ENCODE results near the gene KCNJ12.

KCNJ12 gene

GRCh38 chr17:21365016-21365415 lies 11.1 kb upstream of the KCNJ12 start:
- DNase-seq (ENCODE audit: low spot score): no peak
- no peak for FAIRE-seq

GRCh38 chr17:21368545-21369246 lies 7.5 kb upstream of the KCNJ12 start:
- FAIRE-seq: no peak
- peak; percentile 31 for DNase-seq (ENCODE audit: low spot score)

- FAIRE-seq: no peak
These were observed 6.8 kb upstream of the KCNJ12 start for GRCh38 chr17:21369395-21369794.

GRCh38 chr17:21370430-21370829 lies 5.7 kb upstream of the KCNJ12 start:
- FAIRE-seq (no peak), DNase-seq (ENCODE audit: low spot score) (no peak)

More at GRCh38 chr17:21369395-21369794, 6.8 kb upstream of the KCNJ12 start:
- no peak for DNase-seq (ENCODE audit: low spot score)

- no peak for DNase-seq (ENCODE audit: low spot score)
- no peak for FAIRE-seq
These were observed 4.6 kb upstream of the KCNJ12 start for GRCh38 chr17:21371511-21372081.

GRCh38 chr17:21372256-21372954 lies 3.8 kb upstream of the KCNJ12 start:
- FAIRE-seq (peak; percentile 58), DNase-seq (ENCODE audit: low spot score) (no peak)

GRCh38 chr17:21373036-21373435 lies 3.1 kb upstream of the KCNJ12 start:
- DNase-seq (ENCODE audit: low spot score) (no peak), FAIRE-seq (no peak)

- FAIRE-seq: no peak
- no peak for DNase-seq (ENCODE audit: low spot score)
These were observed 2.3 kb upstream of the KCNJ12 start for GRCh38 chr17:21373696-21374440.

- FAIRE-seq (no peak), DNase-seq (ENCODE audit: low spot score) (no peak)
These were observed 1.6 kb upstream of the KCNJ12 start for GRCh38 chr17:21374441-21375161.

- DNase-seq (ENCODE audit: low spot score) (no peak), FAIRE-seq (no peak)
These were observed 996 bp upstream of the KCNJ12 start for GRCh38 chr17:21375162-21375560.

GRCh38 chr17:21375757-21376080 lies 438 bp upstream of the KCNJ12 start:
- no peak for DNase-seq (ENCODE audit: low spot score)
- FAIRE-seq: peak; percentile 55

- DNase-seq (ENCODE audit: low spot score) (no peak), FAIRE-seq (no peak)
These were observed 868 bp downstream of the KCNJ12 start for GRCh38 chr17:21376759-21377690.

- FAIRE-seq: no peak
- DNase-seq (ENCODE audit: low spot score): no peak
These were observed 1.7 kb downstream of the KCNJ12 start for GRCh38 chr17:21377705-21378396.

GRCh38 chr17:21378553-21378952 lies 2.4 kb downstream of the KCNJ12 start:
- FAIRE-seq: no peak

GRCh38 chr17:21379080-21379711 lies 3.0 kb downstream of the KCNJ12 start:
- DNase-seq (ENCODE audit: low spot score) (no peak), FAIRE-seq (no peak)

More at GRCh38 chr17:21378553-21378952, 2.4 kb downstream of the KCNJ12 start:
- no peak for DNase-seq (ENCODE audit: low spot score)

- no peak for FAIRE-seq
These were observed 4.5 kb downstream of the KCNJ12 start for GRCh38 chr17:21380659-21381058.

GRCh38 chr17:21381076-21381706 lies 5.0 kb downstream of the KCNJ12 start:
- no peak for DNase-seq (ENCODE audit: low spot score)
- FAIRE-seq: no peak

More at GRCh38 chr17:21380659-21381058, 4.5 kb downstream of the KCNJ12 start:
- DNase-seq (ENCODE audit: low spot score): no peak

Data from urothelium cell line (cell line).